Fibroblast of lung (primary cell): ENCODE results near the gene TFIP11. TPM values are rescaled to one million over a fixed set of nuclear protein-coding genes. Genes with fewer than 3 reads are reported as not detected.

Source experiments
- DNase-seq, 2 donors: peaks; one replicate each; pipeline versions ENCODE4 v3.0.0 to v3.0.0-alpha.2; 2010; ENCODE audit warnings: low read depth in 2 of 2
- H2AFZ ChIP-seq: 2 replicates; pipeline ENCODE4 v1.5.1; 2012; ENCODE audit warnings: low read length, control low read depth, inconsistent platforms
- H3K27ac ChIP-seq: 2 replicates; pipeline ENCODE4 v1.5.1; 2011; ENCODE audit warnings: low read length, control low read depth; ENCODE audit not compliant: insufficient read depth
- H3K27me3 ChIP-seq: 2 replicates; pipeline ENCODE4 v1.5.1; 2011; ENCODE audit warnings: mild to moderate bottlenecking, low read length; ENCODE audit not compliant: control insufficient read depth, insufficient read depth
- H3K36me3 ChIP-seq: 2 replicates; pipeline ENCODE4 v1.5.1; 2011; ENCODE audit warnings: low read length; ENCODE audit not compliant: control insufficient read depth, insufficient read depth
- H3K4me1 ChIP-seq: 2 replicates; pipeline ENCODE4 v1.5.1; 2011; ENCODE audit warnings: low read length; ENCODE audit not compliant: control insufficient read depth, insufficient read depth; ENCODE audit errors: extremely low read depth
- H3K4me2 ChIP-seq: 2 replicates; pipeline ENCODE4 v1.5.1; 2011; ENCODE audit warnings: low read length, control low read depth; ENCODE audit not compliant: insufficient read depth; ENCODE audit errors: extremely low read depth
- H3K4me3 ChIP-seq, 4 experiments: fragments of 200-600 bp in 1 of 4; sonication (generic) in 1 of 4; replicated peaks in 1 of 4; 2 replicates each; pipeline ENCODE4 v1.5.1; 2011 to 2016; ENCODE audit warnings: low read length in 4 of 4, low read depth in 3 of 4, mild to moderate bottlenecking in 3 of 4, control low read depth in 2 of 4, inconsistent platforms in 1 of 4, mixed read lengths in 1 of 4; ENCODE audit not compliant: insufficient read depth in 1 of 4; ENCODE audit errors: control extremely low read depth in 1 of 4
- H3K79me2 ChIP-seq: 2 replicates; pipeline ENCODE4 v1.5.1; 2012; ENCODE audit warnings: mild to moderate bottlenecking, low read length, inconsistent platforms; ENCODE audit not compliant: control insufficient read depth, insufficient read depth
- H3K9ac ChIP-seq: 2 replicates; pipeline ENCODE4 v1.5.1; 2011; ENCODE audit warnings: mild to moderate bottlenecking, low read length, control low read depth; ENCODE audit not compliant: insufficient read depth
- H3K9me3 ChIP-seq: 2 replicates; pipeline ENCODE4 v1.5.1; 2012; ENCODE audit warnings: low read depth, low read length; ENCODE audit not compliant: control insufficient read depth, insufficient read depth
- H4K20me1 ChIP-seq: 2 replicates; pipeline ENCODE4 v1.5.1; 2011; ENCODE audit warnings: low read length; ENCODE audit not compliant: control insufficient read depth, insufficient read depth; ENCODE audit errors: extremely low read depth
- CTCF ChIP-seq, 2 donors: IDR thresholded peaks in 1 of 2; conservative IDR thresholded peaks in 1 of 2; 1 replicate in 1 of 2; 2 replicates in 1 of 2; pipeline ENCODE4 v1.5.1; 2011 to 2012; ENCODE audit warnings: low read length in 2 of 2, control low read depth in 1 of 2, inconsistent platforms in 1 of 2, low read depth in 1 of 2, mild to moderate bottlenecking in 1 of 2
- EZH2 ChIP-seq: IDR thresholded peaks from 2 replicates; pipeline ENCODE4 v1.5.1; 2012; ENCODE audit warnings: low read length, control low read depth, mild to moderate bottlenecking; ENCODE audit errors: missing control alignments
- polyA plus RNA-seq, 2 donors: library from polyadenylated mRNA; depleted of rRNA in 1 of 2; stranded (reverse) in 1 of 2; unstranded in 1 of 2; fragments of >200 nt; gene quantifications; 2 replicates each; pipeline ENCODE4 v1.2.1, GENCODE V29; 2011 to 2012; ENCODE audit warnings: missing spikeins in 1 of 2
- total RNA-seq: library from RNA; depleted of rRNA; stranded (reverse); fragments of >200 nt; gene quantifications from 2 replicates; pipeline ENCODE4 v1.2.1, GENCODE V29; 2014

Gene TFIP11
- total and polyA plus RNA-seq, 2 donors (not counting 1 experiment from before 2014, with no cell fraction given), result 24.2 to 40.3 TPM

- Histone ChIP-seq H3K9ac (no peak overlapping the region), H4K20me1 (no peaks in the 10 kb centered on the region), H3K27ac (no peak overlapping the region), H3K79me2 (peaks cover 15% of the 10 kb centered on the region), H3K4me1 (peaks cover 9% of the 10 kb centered on the region), H3K9me3 (no peaks in the 10 kb centered on the region), H3K27me3 (no peaks in the 10 kb centered on the region), H3K4me3 (no peak overlapping the region), H3K4me2 (no peak overlapping the region), H2AFZ (no peak overlapping the region), H3K36me3 (peaks cover 4% of the 10 kb centered on the region)
- DNase-seq, result no peak
- no peak for TF ChIP-seq EZH2
- no peak for TF ChIP-seq CTCF (conservative IDR thresholded peaks at IDR 0.05 in 1 of 2, IDR thresholded peaks at IDR 0.05 in 1 of 2; ENCODE audit: low read depth in 1 of 2, low read length in 2 of 2)
Measured at GRCh38 chr22:26480611-26480932, 31.7 kb downstream of the TFIP11 start.

GRCh38 chr22:26479792-26480610 lies 32.3 kb downstream of the TFIP11 start:
- Histone ChIP-seq H3K4me2 (no peak overlapping the region), H3K9ac (no peak overlapping the region), H3K79me2 (peaks cover 15% of the 10 kb centered on the region), H3K27ac (no peak overlapping the region), H4K20me1 (no peaks in the 10 kb centered on the region), H2AFZ (no peak overlapping the region), H3K4me1 (peaks cover 9% of the 10 kb centered on the region), H3K4me3 (no peak overlapping the region), H3K27me3 (no peaks in the 10 kb centered on the region), H3K36me3 (peaks cover 4% of the 10 kb centered on the region), H3K9me3 (no peaks in the 10 kb centered on the region)
- DNase-seq, result no peak
- TF ChIP-seq EZH2, result no peak
- TF ChIP-seq CTCF (conservative IDR thresholded peaks at IDR 0.05 in 1 of 2, IDR thresholded peaks at IDR 0.05 in 1 of 2; ENCODE audit: low read depth in 1 of 2, low read length in 2 of 2), result no peak

- H3K9ac ChIP-seq, result no peak overlapping the region
- H2AFZ ChIP-seq, result no peak overlapping the region
- H3K4me1 ChIP-seq, result peaks cover 3% of the 10 kb centered on the region
- no peaks in the 10 kb centered on the region for H3K9me3 ChIP-seq
- H3K36me3 ChIP-seq, result peaks cover 4% of the 10 kb centered on the region
- peaks cover 8% of the 10 kb centered on the region for H3K79me2 ChIP-seq
- no peak overlapping the region for H3K4me3 ChIP-seq
- TF ChIP-seq EZH2 (no peak), CTCF (conservative IDR thresholded peaks at IDR 0.05 in 1 of 2, IDR thresholded peaks at IDR 0.05 in 1 of 2; ENCODE audit: low read depth in 1 of 2, low read length in 2 of 2) (no peak)
- H3K27me3 ChIP-seq, result no peaks in the 10 kb centered on the region
- no peak for DNase-seq
- H3K4me2 ChIP-seq, result no peak overlapping the region
- no peak overlapping the region for H3K27ac ChIP-seq
- no peaks in the 10 kb centered on the region for H4K20me1 ChIP-seq
Measured at GRCh38 chr22:26479043-26479791, 33.1 kb downstream of the TFIP11 start.
